ENCODE measurements around the gene TSR3. TPM values are rescaled to one million over a fixed set of nuclear protein-coding genes. Genes with fewer than 3 reads are reported as not detected.

TSR3 gene
- total and polyA plus RNA-seq, 4 donors, result 20.3 to 29.9 (median 28.9) TPM

DNA sequence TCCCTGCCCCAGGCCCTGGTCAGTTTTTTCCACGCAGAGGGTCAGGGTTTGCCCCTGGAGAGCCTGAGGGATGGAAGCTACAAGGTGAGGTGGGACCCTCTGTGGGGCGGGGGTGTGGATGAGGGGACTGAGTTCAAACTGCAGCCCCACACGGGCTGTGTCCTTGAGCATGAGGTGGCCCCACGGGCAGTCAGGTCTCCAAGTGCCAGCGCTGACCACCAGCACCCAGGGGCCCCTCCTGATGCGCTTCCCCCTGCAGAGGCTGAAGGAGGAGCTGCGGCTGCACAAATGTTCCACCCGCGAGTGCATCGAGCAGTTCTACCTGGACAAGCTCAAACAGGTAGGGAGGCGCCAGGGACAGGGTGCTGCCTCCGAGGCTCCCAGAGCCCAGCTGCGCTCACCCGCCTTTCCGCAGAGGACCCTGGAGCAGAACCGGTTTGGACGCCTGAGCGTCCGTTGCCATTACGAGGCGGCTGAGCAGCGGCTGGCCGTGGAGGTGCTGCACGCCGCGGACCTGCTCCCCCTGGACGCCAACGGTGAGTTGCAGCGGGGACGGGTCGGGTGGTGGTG, 4.3 kb downstream of the TSR3 start:
- no peak for TF ChIP-seq FOXA1 (IDR thresholded peaks at IDR 0.05)
- TF ChIP-seq GABPA (IDR thresholded peaks at IDR 0.05 in 1 of 2, conservative IDR thresholded peaks at IDR 0.05 in 1 of 2), result no peak
- no peak for TF ChIP-seq JUND (IDR thresholded peaks at IDR 0.05)
- TF ChIP-seq RXRA (IDR thresholded peaks at IDR 0.05), result no peak
- no peak for TF ChIP-seq HNF4G (IDR thresholded peaks at IDR 0.05)
- TF ChIP-seq, protein P1, sequence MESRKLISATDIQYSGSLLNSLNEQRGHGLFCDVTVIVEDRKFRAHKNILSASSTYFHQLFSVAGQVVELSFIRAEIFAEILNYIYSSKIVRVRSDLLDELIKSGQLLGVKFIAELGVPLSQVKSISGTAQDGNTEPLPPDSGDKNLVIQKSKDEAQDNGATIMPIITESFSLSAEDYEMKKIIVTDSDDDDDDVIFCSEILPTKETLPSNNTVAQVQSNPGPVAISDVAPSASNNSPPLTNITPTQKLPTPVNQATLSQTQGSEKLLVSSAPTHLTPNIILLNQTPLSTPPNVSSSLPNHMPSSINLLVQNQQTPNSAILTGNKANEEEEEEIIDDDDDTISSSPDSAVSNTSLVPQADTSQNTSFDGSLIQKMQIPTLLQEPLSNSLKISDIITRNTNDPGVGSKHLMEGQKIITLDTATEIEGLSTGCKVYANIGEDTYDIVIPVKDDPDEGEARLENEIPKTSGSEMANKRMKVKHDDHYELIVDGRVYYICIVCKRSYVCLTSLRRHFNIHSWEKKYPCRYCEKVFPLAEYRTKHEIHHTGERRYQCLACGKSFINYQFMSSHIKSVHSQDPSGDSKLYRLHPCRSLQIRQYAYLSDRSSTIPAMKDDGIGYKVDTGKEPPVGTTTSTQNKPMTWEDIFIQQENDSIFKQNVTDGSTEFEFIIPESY (IDR thresholded peaks at IDR 0.05), result no peak
- no peak for TF ChIP-seq TAF1 (conservative IDR thresholded peaks at IDR 0.05)
- TF ChIP-seq, protein P2, sequence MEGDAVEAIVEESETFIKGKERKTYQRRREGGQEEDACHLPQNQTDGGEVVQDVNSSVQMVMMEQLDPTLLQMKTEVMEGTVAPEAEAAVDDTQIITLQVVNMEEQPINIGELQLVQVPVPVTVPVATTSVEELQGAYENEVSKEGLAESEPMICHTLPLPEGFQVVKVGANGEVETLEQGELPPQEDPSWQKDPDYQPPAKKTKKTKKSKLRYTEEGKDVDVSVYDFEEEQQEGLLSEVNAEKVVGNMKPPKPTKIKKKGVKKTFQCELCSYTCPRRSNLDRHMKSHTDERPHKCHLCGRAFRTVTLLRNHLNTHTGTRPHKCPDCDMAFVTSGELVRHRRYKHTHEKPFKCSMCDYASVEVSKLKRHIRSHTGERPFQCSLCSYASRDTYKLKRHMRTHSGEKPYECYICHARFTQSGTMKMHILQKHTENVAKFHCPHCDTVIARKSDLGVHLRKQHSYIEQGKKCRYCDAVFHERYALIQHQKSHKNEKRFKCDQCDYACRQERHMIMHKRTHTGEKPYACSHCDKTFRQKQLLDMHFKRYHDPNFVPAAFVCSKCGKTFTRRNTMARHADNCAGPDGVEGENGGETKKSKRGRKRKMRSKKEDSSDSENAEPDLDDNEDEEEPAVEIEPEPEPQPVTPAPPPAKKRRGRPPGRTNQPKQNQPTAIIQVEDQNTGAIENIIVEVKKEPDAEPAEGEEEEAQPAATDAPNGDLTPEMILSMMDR (IDR thresholded peaks at IDR 0.05; ENCODE audit: low read depth, low read length, missing input control), result no peak
- no peak for TF ChIP-seq EGR1 (IDR thresholded peaks at IDR 0.05; ENCODE audit: low read depth in 2 of 2)
- TF ChIP-seq, protein P3, sequence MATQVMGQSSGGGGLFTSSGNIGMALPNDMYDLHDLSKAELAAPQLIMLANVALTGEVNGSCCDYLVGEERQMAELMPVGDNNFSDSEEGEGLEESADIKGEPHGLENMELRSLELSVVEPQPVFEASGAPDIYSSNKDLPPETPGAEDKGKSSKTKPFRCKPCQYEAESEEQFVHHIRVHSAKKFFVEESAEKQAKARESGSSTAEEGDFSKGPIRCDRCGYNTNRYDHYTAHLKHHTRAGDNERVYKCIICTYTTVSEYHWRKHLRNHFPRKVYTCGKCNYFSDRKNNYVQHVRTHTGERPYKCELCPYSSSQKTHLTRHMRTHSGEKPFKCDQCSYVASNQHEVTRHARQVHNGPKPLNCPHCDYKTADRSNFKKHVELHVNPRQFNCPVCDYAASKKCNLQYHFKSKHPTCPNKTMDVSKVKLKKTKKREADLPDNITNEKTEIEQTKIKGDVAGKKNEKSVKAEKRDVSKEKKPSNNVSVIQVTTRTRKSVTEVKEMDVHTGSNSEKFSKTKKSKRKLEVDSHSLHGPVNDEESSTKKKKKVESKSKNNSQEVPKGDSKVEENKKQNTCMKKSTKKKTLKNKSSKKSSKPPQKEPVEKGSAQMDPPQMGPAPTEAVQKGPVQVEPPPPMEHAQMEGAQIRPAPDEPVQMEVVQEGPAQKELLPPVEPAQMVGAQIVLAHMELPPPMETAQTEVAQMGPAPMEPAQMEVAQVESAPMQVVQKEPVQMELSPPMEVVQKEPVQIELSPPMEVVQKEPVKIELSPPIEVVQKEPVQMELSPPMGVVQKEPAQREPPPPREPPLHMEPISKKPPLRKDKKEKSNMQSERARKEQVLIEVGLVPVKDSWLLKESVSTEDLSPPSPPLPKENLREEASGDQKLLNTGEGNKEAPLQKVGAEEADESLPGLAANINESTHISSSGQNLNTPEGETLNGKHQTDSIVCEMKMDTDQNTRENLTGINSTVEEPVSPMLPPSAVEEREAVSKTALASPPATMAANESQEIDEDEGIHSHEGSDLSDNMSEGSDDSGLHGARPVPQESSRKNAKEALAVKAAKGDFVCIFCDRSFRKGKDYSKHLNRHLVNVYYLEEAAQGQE (IDR thresholded peaks at IDR 0.05), result no peak
- TF ChIP-seq YY1 (IDR thresholded peaks at IDR 0.05), result no peak
- TF ChIP-seq, protein P4, sequence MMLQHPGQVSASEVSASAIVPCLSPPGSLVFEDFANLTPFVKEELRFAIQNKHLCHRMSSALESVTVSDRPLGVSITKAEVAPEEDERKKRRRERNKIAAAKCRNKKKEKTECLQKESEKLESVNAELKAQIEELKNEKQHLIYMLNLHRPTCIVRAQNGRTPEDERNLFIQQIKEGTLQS (IDR thresholded peaks at IDR 0.05), result no peak
- no peak for TF ChIP-seq SP1 (IDR thresholded peaks at IDR 0.05)
- TF ChIP-seq HNF4A (conservative IDR thresholded peaks at IDR 0.05), result no peak
- TF ChIP-seq RAD21 (IDR thresholded peaks at IDR 0.05), result no peak
- TF ChIP-seq, protein P5, sequence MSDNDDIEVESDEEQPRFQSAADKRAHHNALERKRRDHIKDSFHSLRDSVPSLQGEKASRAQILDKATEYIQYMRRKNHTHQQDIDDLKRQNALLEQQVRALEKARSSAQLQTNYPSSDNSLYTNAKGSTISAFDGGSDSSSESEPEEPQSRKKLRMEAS (IDR thresholded peaks at IDR 0.05), result no peak
- no peak for TF ChIP-seq NR2F2 (IDR thresholded peaks at IDR 0.05)
- Histone ChIP-seq H3K9ac (ENCODE audit: low read depth in 1 of 2, low read length in 2 of 2) (no peak overlapping the region), H3K9me3 (ENCODE audit: control insufficient read depth in 4 of 4, low read length in 3 of 4) (no peaks in the 10 kb centered on the region), H3K27me3 (ENCODE audit: control insufficient read depth in 4 of 4, insufficient read depth in 4 of 4, low read length in 3 of 4) (no peaks in the 10 kb centered on the region), H3K4me3 (ENCODE audit: low read depth in 1 of 3, low read length in 3 of 3) (no peak overlapping the region), H3K4me1 (ENCODE audit: control insufficient read depth in 4 of 4, insufficient read depth in 4 of 4, low read length in 3 of 4) (peaks cover 9 to 41% (median 30%) of the 10 kb centered on the region in 4 donors), H3K36me3 (ENCODE audit: control insufficient read depth in 4 of 4, insufficient read depth in 3 of 4, low read depth in 1 of 4, low read length in 3 of 4) (peaks cover 3 to 14% (median 6%) of the 10 kb centered on the region in 4 donors), H3K27ac (ENCODE audit: low read depth in 1 of 2, low read length in 2 of 2) (no peak overlapping the region)
- DNase-seq (ENCODE audit: low spot score), result no peak
- 93% methylated on average over 31 of the region's 31 CpGs for WGBS

All from liver (tissue), 9 donors.